Right renal cortex interstitium (tissue), 3 donors: ENCODE data around the gene SNX1. TPM values are rescaled to one million over a fixed set of nuclear protein-coding genes. Genes with fewer than 3 reads are reported as not detected.
"Not testable (repeated sequence)": the region's sequence is repeated elsewhere in the genome, so short reads cannot be mapped to it uniquely, and the experiment has no call there.

ENCODE experiments used
- DNase-seq, 3 donors: peaks; one replicate each; pipeline ENCODE4 v3.0.0-alpha.2; 2013; ENCODE audit warnings: low read depth in 3 of 3, low spot score in 2 of 3
- polyA plus RNA-seq, 3 donors: library from polyadenylated mRNA; unstranded; fragments of 120-200 nt; gene quantifications; one replicate each; pipeline ENCODE4 v1.2.1, GENCODE V29; 2013; ENCODE audit not compliant: insufficient read length in 3 of 3

The SNX1 gene
- polyA plus RNA-seq, 3 donors = 104 to 118 (median 109) TPM

DNA sequence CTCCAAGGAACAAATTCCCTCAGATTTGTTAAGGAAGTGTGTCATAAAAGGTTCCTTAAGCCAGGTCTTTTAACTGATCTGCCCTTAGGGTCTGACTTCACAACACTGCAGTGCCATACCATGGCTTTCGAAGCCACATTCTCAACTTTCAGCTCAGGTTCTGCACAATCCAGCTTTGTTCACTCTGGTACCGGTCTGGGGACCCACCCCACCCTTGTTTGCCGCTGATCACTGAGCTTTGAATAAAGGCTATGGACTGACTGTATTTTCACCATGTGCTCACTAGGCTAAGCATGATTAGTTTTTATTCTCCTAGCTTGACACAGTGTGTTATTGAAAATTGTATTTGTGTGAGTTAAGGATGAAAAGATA lies 15.9 kb downstream of the SNX1 start:
- no peak for DNase-seq

GRCh38 chr15:64112073-64112772 lies 16.4 kb downstream of the SNX1 start:
- DNase-seq = no peak

- DNase-seq = no peak
These were observed 17.1 kb downstream of the SNX1 start for GRCh38 chr15:64112904-64113303.

GRCh38 chr15:64117759-64118487 lies 22.1 kb downstream of the SNX1 start:
- DNase-seq = no peak

DNA sequence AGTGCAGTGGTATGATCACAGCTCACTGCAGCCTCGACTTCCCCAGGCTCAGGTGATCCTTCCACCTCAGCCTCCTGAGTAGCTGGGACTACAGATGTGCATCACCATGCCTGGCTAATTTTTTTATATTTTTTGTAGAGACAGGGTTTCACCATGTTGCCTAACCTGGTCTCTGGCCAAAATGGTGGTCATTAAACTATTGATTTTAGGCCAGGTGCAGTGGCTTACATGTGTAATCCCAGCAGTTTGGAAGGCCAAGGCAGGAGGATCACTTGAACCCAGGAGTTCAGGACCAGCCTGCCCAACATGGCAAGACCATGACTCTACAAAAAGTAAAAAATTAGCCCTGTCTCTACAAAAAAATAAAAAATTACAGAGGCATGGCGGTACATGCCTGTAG lies 24.5 kb downstream of the SNX1 start:
- not testable (repeated sequence) for DNase-seq

DNA sequence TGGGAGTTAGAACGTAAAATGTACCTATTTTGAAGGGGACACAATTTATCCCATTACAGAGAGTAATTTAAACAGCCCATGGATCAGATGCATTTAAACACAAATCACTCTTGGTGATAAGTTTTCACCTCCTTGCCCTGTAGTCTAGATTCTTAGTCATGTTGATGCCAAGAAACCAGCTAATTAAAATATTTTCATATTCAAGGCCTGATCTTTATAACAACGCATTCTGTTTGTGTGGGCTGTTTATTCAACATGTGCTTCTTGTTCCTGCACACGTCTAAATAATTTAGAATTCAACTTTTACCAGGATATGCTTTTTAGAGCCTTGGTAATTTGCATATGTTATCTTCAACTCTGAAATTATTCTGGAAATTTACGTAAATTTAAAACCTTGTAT lies 25.8 kb downstream of the SNX1 start:
- DNase-seq = no peak

DNA sequence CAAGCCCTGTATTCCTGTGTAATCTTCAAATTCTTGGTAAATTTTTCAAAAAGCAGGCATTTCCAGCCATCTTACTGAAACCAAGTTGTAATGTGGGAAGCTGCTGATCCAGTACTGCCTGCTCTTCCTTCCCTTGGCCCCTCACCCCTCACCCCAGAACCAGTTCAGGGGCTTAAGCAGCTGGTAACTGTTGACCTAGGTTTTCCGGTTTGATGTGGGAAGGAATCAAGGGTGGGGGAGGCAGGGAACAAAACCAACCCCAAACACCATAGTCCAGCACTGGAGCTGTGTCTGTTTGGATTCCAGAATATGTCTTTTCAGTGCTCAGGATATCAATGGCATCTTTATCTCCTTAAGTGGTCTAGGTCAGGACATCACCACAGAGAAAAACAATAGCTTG lies 26.7 kb downstream of the SNX1 start:
- no peak for DNase-seq

GRCh38 chr15:64122936-64123351 lies 27.2 kb downstream of the SNX1 start:
- no peak for DNase-seq

DNA sequence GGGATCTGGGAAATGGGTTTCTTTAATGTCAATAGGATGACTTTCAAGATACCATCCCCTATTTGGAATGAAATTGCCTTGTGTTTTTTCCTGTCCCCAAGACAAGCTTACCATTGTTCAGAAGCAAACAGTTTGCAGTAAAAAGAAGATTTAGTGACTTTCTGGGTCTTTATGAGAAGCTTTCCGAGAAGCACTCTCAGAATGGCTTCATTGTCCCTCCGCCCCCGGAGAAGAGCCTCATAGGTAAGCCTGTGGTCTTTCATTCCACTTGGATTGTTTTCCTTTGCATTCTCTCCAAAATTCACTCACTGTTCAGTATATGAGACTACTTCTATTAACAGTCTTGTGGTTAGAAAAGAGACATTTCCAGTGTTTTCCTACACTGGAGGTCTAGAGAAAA lies 30.2 kb downstream of the SNX1 start:
- DNase-seq = no peak

GRCh38 chr15:64127521-64128270 lies 31.9 kb downstream of the SNX1 start:
- no peak for DNase-seq

DNA sequence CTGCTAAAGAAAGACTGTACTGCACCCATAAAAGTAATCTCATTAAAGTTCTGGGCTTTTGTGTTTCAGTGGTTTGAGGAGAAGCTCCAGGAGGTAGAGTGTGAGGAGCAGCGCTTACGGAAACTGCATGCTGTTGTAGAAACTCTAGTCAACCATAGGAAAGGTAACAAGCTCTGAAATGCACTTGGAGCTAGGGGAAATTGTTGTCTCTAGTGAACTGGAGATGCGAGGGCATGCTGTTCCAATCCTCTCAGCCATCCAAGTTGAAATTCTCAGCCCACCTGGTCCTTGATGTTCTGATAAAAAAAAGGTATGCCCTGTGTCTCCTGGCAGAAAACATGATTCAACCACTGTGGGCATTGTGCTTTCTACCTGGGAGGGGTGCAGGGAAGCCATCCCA lies 34.4 kb downstream of the SNX1 start:
- no peak for DNase-seq

DNA sequence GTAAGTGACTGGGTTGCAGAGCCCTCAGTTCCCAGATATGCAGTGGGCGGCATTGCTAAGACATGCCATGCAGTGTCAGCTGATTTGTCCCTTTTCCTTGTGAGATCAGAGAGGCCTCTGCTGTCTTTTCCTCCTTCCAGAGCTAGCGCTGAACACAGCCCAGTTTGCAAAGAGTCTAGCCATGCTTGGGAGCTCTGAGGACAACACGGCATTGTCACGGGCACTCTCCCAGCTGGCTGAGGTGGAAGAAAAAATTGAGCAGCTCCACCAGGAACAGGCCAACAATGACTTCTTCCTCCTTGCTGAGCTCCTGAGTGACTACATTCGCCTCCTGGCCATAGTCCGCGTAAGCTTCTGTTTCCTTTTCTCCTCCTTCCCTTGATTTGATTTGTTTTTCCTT lies 35.8 kb downstream of the SNX1 start:
- no peak for DNase-seq

DNA sequence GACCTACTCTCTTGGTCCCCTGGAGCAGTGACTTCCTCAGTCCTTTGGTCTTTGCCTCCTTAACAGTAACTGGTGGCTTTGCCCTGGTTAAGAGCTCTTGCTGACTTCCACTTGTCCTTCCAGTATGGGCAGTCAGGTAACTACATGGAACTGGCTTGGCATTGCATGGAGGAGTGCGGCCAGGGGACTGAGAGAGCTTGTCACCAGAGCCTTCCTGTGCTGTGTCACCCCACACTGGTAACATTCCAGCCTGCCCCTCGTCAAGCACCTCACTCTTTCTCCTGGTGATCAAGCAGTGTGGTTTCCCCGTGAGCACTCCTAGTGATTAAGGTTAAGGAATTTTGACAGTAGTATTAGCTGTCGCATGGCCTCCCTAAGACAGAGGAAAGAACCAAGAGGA lies 36.4 kb downstream of the SNX1 start:
- no peak for DNase-seq

- no peak for DNase-seq
These were observed 38.0 kb downstream of the SNX1 start for GRCh38 chr15:64133623-64134344.

DNA sequence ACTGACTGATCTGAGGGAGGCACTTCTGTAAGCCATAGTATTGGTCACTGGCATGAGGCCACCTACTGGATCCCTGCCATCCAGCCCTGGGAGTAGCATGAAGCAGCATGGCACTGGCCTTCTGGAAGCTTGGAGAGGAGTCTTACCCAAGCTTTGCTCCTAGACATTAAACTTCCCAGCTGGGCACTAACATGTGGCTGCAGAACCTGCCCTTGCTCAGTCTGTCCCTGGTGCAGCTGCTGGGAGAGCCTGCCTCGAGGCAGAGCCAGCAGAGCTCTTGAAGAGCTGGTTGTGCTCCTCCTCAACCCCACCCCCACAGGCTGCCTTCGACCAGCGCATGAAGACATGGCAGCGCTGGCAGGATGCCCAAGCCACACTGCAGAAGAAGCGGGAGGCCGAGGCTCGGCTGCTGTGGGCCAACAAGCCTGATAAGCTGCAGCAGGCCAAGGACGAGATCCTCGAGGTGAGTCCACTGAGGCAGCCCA lies 38.6 kb downstream of the SNX1 start:
- DNase-seq = no peak

GRCh38 chr15:64136347-64136746 lies 40.6 kb downstream of the SNX1 start:
- no peak for DNase-seq

DNA sequence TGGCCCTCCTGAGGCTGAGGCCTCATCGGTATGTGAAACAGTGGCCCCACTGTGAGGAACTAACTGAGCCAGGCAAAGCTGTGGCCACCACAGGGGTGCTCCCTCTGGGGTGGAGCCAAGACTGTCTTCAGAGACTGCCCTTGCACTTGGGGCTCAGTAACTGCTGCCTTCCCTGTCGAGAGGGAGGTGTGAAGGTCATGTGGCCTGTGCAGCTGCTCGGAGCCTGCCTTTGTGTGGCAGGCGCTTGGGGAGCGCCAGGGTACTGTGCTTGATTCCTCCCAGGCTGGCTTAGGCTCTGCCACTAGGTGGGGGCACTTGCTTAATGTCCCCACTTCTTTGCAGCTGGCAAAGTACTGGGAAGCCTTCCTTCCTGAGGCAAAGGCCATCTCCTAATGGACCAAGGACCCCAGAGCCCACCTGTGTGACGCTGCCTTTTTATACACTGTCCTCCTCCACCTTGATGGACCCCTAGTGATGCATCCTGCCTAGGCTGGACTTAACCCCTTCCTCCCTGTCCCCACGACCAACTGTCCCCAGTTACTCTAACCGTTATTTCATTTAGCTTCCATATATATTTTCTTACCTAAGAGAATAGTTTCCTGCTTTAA lies 41.5 kb downstream of the SNX1 start:
- no peak for DNase-seq

GRCh38 chr15:64138331-64138941 lies 42.7 kb downstream of the SNX1 start:
- no peak for DNase-seq

GRCh38 chr15:64141798-64142512 lies 46.2 kb downstream of the SNX1 start:
- DNase-seq = no peak
